MM.1S (cell line): ENCODE measurements around the gene GDPD3.

Experiments used
- DNase-seq: peaks from one replicate; pipeline ENCODE4 v3.0.0-alpha.2; 2015
- H2AFZ ChIP-seq: fragments of 300-600 bp; sonication (generic); 2 replicates; pipeline ENCODE4 v1.6.0; 2016; ENCODE audit warnings: antibody characterized with exemption, low read length
- H3F3A ChIP-seq: fragments of 300-600 bp; sonication (generic); 2 replicates; pipeline ENCODE4 v1.6.1; 2016; ENCODE audit warnings: mild to moderate bottlenecking, antibody characterized with exemption, low read length, moderate library complexity, mixed read lengths; ENCODE audit not compliant: insufficient read depth
- H3K27ac ChIP-seq: fragments of 300-600 bp; sonication (generic); 2 replicates; pipeline ENCODE4 v1.5.1; 2016; ENCODE audit warnings: mild to moderate bottlenecking, low read length
- H3K27me3 ChIP-seq: fragments of 300-600 bp; sonication (generic); replicated peaks from 2 replicates; pipeline ENCODE4 v1.6.0; 2016; ENCODE audit warnings: low read length; ENCODE audit not compliant: insufficient read depth
- H3K36me3 ChIP-seq: fragments of 300-600 bp; sonication (generic); replicated peaks from 2 replicates; pipeline ENCODE4 v1.6.1; 2016; ENCODE audit warnings: mild to moderate bottlenecking, low read length, mixed read lengths; ENCODE audit not compliant: insufficient read depth
- H3K4me1 ChIP-seq: fragments of 300-600 bp; sonication (generic); 2 replicates; pipeline ENCODE4 v1.6.1; 2016; ENCODE audit warnings: low read length, mixed read lengths
- H3K4me2 ChIP-seq: fragments of 300-600 bp; sonication (generic); 2 replicates; pipeline ENCODE4 v1.6.0; 2016; ENCODE audit warnings: low read depth, low read length
- H3K4me3 ChIP-seq: fragments of 300-600 bp; sonication (generic); 2 replicates; pipeline ENCODE4 v1.5.1; 2016; ENCODE audit warnings: low read length, mixed read lengths
- H3K79me2 ChIP-seq: fragments of 300-600 bp; sonication (generic); 2 replicates; pipeline ENCODE4 v1.6.1; 2016; ENCODE audit warnings: mixed run types, low read length, mixed read lengths
- H3K9ac ChIP-seq: fragments of 300-600 bp; sonication (generic); 2 replicates; pipeline ENCODE4 v1.6.1; 2016; ENCODE audit warnings: low read length, mixed read lengths
- H3K9me2 ChIP-seq: fragments of 300-600 bp; sonication (generic); replicated peaks from 2 replicates; pipeline ENCODE4 v1.6.1; 2016; ENCODE audit warnings: mild to moderate bottlenecking, low read length, mixed read lengths; ENCODE audit not compliant: insufficient read depth
- H3K9me3 ChIP-seq: fragments of 300-600 bp; sonication (generic); replicated peaks from 2 replicates; pipeline ENCODE4 v1.6.1; 2016; ENCODE audit warnings: mild to moderate bottlenecking, low read length, mixed read lengths; ENCODE audit not compliant: insufficient read depth
- H4K20me1 ChIP-seq: fragments of 300-600 bp; sonication (generic); 2 replicates; pipeline ENCODE4 v1.6.1; 2016; ENCODE audit warnings: mild to moderate bottlenecking, low read length, moderate library complexity, mixed read lengths; ENCODE audit not compliant: insufficient read depth
- EZH2 ChIP-seq: fragments of 300-600 bp; sonication (generic); optimal IDR thresholded peaks from 2 replicates; pipeline ENCODE3; 2017; ENCODE audit warnings: low read depth, mild to moderate bottlenecking, antibody characterized with exemption, low read length, mixed read lengths
- EZH2phosphoT487 ChIP-seq: fragments of 300-600 bp; sonication (generic); IDR thresholded peaks from 2 replicates; pipeline ENCODE4 v1.6.1; 2018; ENCODE audit warnings: antibody characterized with exemption, low read length
- TF ChIP-seq, protein P1 (sequence below): fragments of 300-600 bp; sonication (generic); IDR thresholded peaks from 2 replicates; pipeline ENCODE4 v1.5.1; 2016; ENCODE audit warnings: antibody characterized with exemption, low read length, mixed read lengths

GDPD3 gene

DNA sequence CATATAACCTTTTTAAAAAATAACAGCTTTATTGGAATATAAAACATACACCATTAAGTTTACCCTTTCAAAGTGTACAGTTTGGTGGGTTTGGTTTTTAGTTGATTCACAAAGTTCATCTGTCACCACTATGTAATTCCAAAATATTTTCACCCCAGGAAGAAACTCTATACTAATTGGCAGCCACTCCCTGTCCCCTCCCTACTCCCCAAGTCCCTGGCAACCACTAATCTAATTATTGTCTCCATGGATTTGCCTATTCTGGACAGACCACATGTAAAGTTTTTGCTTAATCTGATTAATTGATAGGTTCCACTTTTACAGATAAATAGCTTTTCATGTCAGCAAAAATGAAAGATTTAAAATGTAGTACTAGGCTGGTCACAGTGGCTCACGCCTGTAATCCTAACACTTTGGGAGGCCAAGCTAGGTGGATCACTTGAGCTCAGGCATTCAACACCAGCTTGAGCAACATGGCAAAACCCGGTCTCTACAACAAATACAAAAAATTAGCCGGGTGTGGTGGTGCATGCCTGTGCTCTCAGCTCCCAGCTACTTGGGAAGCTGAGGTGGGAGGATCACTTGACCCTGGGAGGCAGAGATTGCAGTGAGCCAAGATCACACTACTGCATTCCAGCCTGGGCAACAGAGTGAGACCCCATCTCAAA is 34.6 kb upstream of the GDPD3 start:
- Histone ChIP-seq H3K4me1 (peaks cover 17% of the 10 kb centered on the region), H3K9me3 (no peaks in the 10 kb centered on the region), H3K9me2 (no peaks in the 10 kb centered on the region), H4K20me1 (no peaks in the 10 kb centered on the region), H2AFZ (no peak overlapping the region), H3K27ac (no peak overlapping the region), H3K4me2 (no peak overlapping the region), H3K27me3 (no peaks in the 10 kb centered on the region), H3K4me3 (no peak overlapping the region), H3K36me3 (no peaks in the 10 kb centered on the region), H3K79me2 (no peaks in the 10 kb centered on the region), H3K9ac (no peak overlapping the region), H3F3A (peaks cover 14% of the 10 kb centered on the region)
- no peak for DNase-seq
- TF ChIP-seq, protein P1, sequence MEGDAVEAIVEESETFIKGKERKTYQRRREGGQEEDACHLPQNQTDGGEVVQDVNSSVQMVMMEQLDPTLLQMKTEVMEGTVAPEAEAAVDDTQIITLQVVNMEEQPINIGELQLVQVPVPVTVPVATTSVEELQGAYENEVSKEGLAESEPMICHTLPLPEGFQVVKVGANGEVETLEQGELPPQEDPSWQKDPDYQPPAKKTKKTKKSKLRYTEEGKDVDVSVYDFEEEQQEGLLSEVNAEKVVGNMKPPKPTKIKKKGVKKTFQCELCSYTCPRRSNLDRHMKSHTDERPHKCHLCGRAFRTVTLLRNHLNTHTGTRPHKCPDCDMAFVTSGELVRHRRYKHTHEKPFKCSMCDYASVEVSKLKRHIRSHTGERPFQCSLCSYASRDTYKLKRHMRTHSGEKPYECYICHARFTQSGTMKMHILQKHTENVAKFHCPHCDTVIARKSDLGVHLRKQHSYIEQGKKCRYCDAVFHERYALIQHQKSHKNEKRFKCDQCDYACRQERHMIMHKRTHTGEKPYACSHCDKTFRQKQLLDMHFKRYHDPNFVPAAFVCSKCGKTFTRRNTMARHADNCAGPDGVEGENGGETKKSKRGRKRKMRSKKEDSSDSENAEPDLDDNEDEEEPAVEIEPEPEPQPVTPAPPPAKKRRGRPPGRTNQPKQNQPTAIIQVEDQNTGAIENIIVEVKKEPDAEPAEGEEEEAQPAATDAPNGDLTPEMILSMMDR = no peak
- no peak for TF ChIP-seq EZH2
- TF ChIP-seq EZH2phosphoT487 = no peak

DNA sequence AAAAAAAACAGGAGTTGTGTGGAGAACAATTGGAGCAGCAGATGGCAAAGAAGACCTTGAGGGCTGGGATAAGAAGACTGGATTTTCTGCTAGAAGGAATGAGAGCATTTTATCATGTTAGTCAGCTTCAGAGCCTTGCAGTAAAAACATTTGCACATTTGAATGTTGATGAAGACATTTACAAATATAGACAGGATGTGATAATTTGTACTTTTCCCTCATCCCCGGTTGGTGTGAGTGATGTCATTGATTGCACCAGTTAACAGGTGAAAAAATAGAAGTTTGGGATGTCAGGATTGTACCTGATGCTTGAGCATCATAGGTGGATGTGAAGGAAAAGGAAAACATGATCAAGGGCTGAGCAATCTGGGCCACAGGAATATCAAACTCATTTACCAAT is 32.3 kb upstream of the GDPD3 start:
- no peaks in the 10 kb centered on the region for H3K79me2 ChIP-seq
- peaks cover 4% of the 10 kb centered on the region; the same call in 1 of the 2 replicates for H3F3A ChIP-seq
- DNase-seq = no peak
- H4K20me1 ChIP-seq = no peaks in the 10 kb centered on the region
- H3K36me3 ChIP-seq = no peaks in the 10 kb centered on the region
- no peak overlapping the region for H3K27ac ChIP-seq
- no peak for TF ChIP-seq EZH2phosphoT487
- TF ChIP-seq EZH2 = no peak
- TF ChIP-seq, protein P1 = no peak
- peaks cover 7% of the 10 kb centered on the region; the same call in 1 of the 2 replicates for H3K4me1 ChIP-seq
- no peaks in the 10 kb centered on the region for H3K9me3 ChIP-seq
- no peaks in the 10 kb centered on the region for H3K9me2 ChIP-seq
- no peak overlapping the region for H3K4me3 ChIP-seq
- H3K9ac ChIP-seq = no peak overlapping the region
- H3K27me3 ChIP-seq = no peaks in the 10 kb centered on the region
- no peak overlapping the region for H2AFZ ChIP-seq
- no peak overlapping the region for H3K4me2 ChIP-seq

DNA sequence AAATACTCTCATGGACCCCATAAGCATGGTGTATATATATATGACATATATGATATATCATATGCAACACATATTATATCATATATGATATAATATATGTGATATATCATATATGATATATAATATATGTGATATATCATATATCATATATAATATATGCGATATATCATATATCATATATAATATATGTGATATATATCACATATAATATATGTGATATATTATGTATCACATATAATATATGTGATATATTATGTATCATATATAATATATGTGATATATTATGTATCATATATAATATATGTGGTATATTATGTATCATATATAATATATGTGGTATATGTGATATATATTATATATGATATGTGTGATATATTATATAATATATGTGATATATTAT is 31.6 kb upstream of the GDPD3 start:
- Histone ChIP-seq H3K9ac (no peak overlapping the region), H3K4me3 (no peak overlapping the region), H3K27ac (no peak overlapping the region), H3K4me2 (no peak overlapping the region), H3K9me3 (no peaks in the 10 kb centered on the region), H3F3A (no peaks in the 10 kb centered on the region), H3K9me2 (no peaks in the 10 kb centered on the region), H3K4me1 (peaks cover 1% of the 10 kb centered on the region; the same call in 1 of the 2 replicates), H3K79me2 (no peaks in the 10 kb centered on the region), H3K27me3 (no peaks in the 10 kb centered on the region), H4K20me1 (no peaks in the 10 kb centered on the region), H2AFZ (no peak overlapping the region), H3K36me3 (no peaks in the 10 kb centered on the region)
- TF ChIP-seq EZH2 = no peak
- TF ChIP-seq, protein P1 = no peak
- no peak for TF ChIP-seq EZH2phosphoT487
- DNase-seq = no peak
